Kidney (tissue), 14 donors: ENCODE data around the gene OR6K3. TPM values are rescaled to one million over a fixed set of nuclear protein-coding genes. Genes with fewer than 3 reads are reported as not detected.

Experiments used
- DNase-seq, 5 donors: peaks; one replicate each; pipeline ENCODE4 v3.0.0-alpha.2; 2013 to 2020
- FAIRE-seq: peaks from 2 replicates; lab custom pipeline; 2012; peaks lifted over from hg19 to GRCh38; lab: Jason Lieb, UNC
- H3K27ac ChIP-seq, 2 donors: one replicate each; pipeline ENCODE4 v1.7.0; 2013; ENCODE audit warnings: low read depth in 2 of 2, low read length in 2 of 2, inconsistent platforms in 1 of 2
- H3K27me3 ChIP-seq: one replicate; pipeline ENCODE4 v1.7.1; 2013; ENCODE audit warnings: low read length, inconsistent platforms; ENCODE audit not compliant: control insufficient read depth, insufficient read depth
- H3K36me3 ChIP-seq, 3 donors: one replicate each; pipeline versions ENCODE4 v1.7.0 to v1.7.1; 2013; ENCODE audit warnings: low read length in 3 of 3, control low read depth in 1 of 3, inconsistent platforms in 1 of 3; ENCODE audit not compliant: insufficient read depth in 3 of 3, control insufficient read depth in 2 of 3
- H3K4me1 ChIP-seq, 3 donors: one replicate each; pipeline versions ENCODE4 v1.7.0 to v1.7.1; 2013; ENCODE audit warnings: low read length in 3 of 3, inconsistent platforms in 1 of 3, low read depth in 1 of 3; ENCODE audit not compliant: control insufficient read depth in 2 of 3, insufficient read depth in 2 of 3
- H3K4me3 ChIP-seq, 3 donors: one replicate each; pipeline versions ENCODE4 v1.7.0 to v1.8.1; 2013; ENCODE audit warnings: low read length in 3 of 3, control low read depth in 1 of 3, inconsistent platforms in 1 of 3
- H3K9ac ChIP-seq, 3 donors: one replicate each; pipeline versions ENCODE4 v1.7.0 to v1.7.1; 2013; ENCODE audit warnings: low read length in 3 of 3, control low read depth in 1 of 3, inconsistent platforms in 1 of 3
- H3K9me3 ChIP-seq, 3 donors: one replicate each; pipeline versions ENCODE4 v1.7.0 to v1.7.1; 2013; ENCODE audit warnings: low read length in 3 of 3, control low read depth in 1 of 3, inconsistent platforms in 1 of 3; ENCODE audit not compliant: control insufficient read depth in 2 of 3, insufficient read depth in 1 of 3
- CTCF ChIP-seq: IDR thresholded peaks from 3 replicates; pipeline ENCODE4 v1.5.1; 2012; ENCODE audit warnings: mild to moderate bottlenecking, moderate library complexity, borderline replicate concordance; ENCODE audit not compliant: insufficient read depth; ENCODE audit errors: extremely low read depth
- intact Hi-C: fragments of 100-400 bp; cut with DNase I; formaldehyde crosslinking; loops from one replicate; pipeline ENCODE4 v1.11.1; 2022
- polyA plus RNA-seq: library from polyadenylated mRNA; stranded (reverse); fragments of 350-450 nt; fragmentation: Illumina TruSeq; extraction: RNeasy Lipid Tissue Mini Kit (QIAGEN cat#74804); gene quantifications from one replicate; pipeline ENCODE4 v1.2.3, GENCODE V29; 2014; ENCODE audit warnings: low read depth, low replicate concordance; ENCODE audit not compliant: insufficient read depth
- total RNA-seq: library from RNA; stranded (reverse); fragmentation: NEBNext Ultra II Directional; extraction: Animal tissue kit (Norgen Biotek cat#: 25700); gene quantifications from one replicate; pipeline ENCODE4 v1.2.1, GENCODE V29; 2021
- donor health status: control.
- donor health status: control.
- donor health status: control.
- donor health status: control.
- donor health status: control.
- donor health status: DM: yes; HTN: yes; CAD: no.
- donor health status: Normal renal cell carcinoma (clear cell type).

OR6K3 gene
- total and polyA plus RNA-seq, 2 donors from 2014 or later, result not detected

GRCh38 chr1:158675563-158676323, 44.8 kb downstream of the OR6K3 start:
- Histone ChIP-seq H3K4me1 (no peaks in the 10 kb centered on the region), H3K9ac (no peak overlapping the region), H3K9me3 (no peaks in the 10 kb centered on the region), H3K27ac (no peak overlapping the region), H3K36me3 (no peaks in the 10 kb centered on the region), H3K4me3 (no peak overlapping the region), H3K27me3 (no peaks in the 10 kb centered on the region)
- FAIRE-seq (no peak), DNase-seq (no peak)
- intact Hi-C loops, result no loop called here
- TF ChIP-seq CTCF, result no peak

DNA sequence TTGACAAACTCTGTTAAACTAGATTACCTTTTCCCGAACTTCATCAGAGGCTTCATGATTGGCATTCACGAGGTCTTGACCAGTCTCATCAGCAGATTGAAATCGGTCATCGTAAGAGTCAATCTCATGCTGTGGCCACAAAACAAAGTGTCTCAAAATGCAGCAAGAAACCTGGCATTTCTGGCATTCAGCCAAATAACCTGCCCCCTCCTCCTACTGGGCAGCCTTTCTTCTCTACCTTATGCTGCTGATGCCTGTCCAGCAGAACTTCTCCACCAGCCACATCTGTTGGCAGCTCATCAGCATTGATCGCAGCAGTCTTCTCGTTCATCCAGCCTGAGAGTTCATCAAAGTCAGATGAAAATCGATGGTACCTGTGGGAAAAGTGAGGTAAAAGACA, 46.2 kb downstream of the OR6K3 start:
- Histone ChIP-seq H3K27me3 (no peaks in the 10 kb centered on the region), H3K9ac (no peak overlapping the region), H3K4me1 (no peaks in the 10 kb centered on the region), H3K36me3 (no peaks in the 10 kb centered on the region), H3K4me3 (no peak overlapping the region), H3K9me3 (no peaks in the 10 kb centered on the region), H3K27ac (no peak overlapping the region)
- DNase-seq (no peak), FAIRE-seq (no peak)
- TF ChIP-seq CTCF, result no peak
- intact Hi-C loops, result no loop called here

Other genes starting within 250 kb of the OR6K3 start
- not detected for gene OR10R2, start 248.5 kb downstream of the OR6K3 start, total RNA-seq
- gene OR10R2, start 248.5 kb downstream of the OR6K3 start, polyA plus RNA-seq, result not detected
- gene OR6Y1, start 166.3 kb downstream of the OR6K3 start, total RNA-seq, result not detected
- not detected for gene OR6Y1, start 166.3 kb downstream of the OR6K3 start, polyA plus RNA-seq
- gene OR6P1, start 150.1 kb downstream of the OR6K3 start, total RNA-seq, result not detected
- gene OR6P1, start 150.1 kb downstream of the OR6K3 start, polyA plus RNA-seq, result not detected
- gene OR10X1, start 140.8 kb downstream of the OR6K3 start, total RNA-seq, result not detected
- gene OR10X1, start 140.8 kb downstream of the OR6K3 start, polyA plus RNA-seq, result not detected
- gene OR10Z1, start 115.5 kb downstream of the OR6K3 start, total RNA-seq, result not detected
- gene OR10Z1, start 115.5 kb downstream of the OR6K3 start, polyA plus RNA-seq, result not detected
- 0.28 TPM for gene SPTA1, start 34.0 kb downstream of the OR6K3 start, total RNA-seq
- gene SPTA1, start 34.0 kb downstream of the OR6K3 start, polyA plus RNA-seq, result not detected
- gene OR6K2, start 20.1 kb downstream of the OR6K3 start, total RNA-seq, result not detected
- gene OR6K2, start 20.1 kb downstream of the OR6K3 start, polyA plus RNA-seq, result not detected
- gene OR6K6, start 34.0 kb upstream of the OR6K3 start, total RNA-seq, result not detected
- not detected for gene OR6K6, start 34.0 kb upstream of the OR6K3 start, polyA plus RNA-seq
- not detected for gene OR6N1, start 51.5 kb upstream of the OR6K3 start, total RNA-seq
- not detected for gene OR6N1, start 51.5 kb upstream of the OR6K3 start, polyA plus RNA-seq
- gene OR6N2, start 60.5 kb upstream of the OR6K3 start, total RNA-seq, result not detected
- not detected for gene OR6N2, start 60.5 kb upstream of the OR6K3 start, polyA plus RNA-seq
- 8.3 TPM for gene MNDA, start 110.6 kb upstream of the OR6K3 start, total RNA-seq
- gene MNDA, start 110.6 kb upstream of the OR6K3 start, polyA plus RNA-seq, result 2.6 TPM
- gene PYHIN1, start 210.8 kb upstream of the OR6K3 start, total RNA-seq, result 3.9 TPM
- 0.30 TPM for gene PYHIN1, start 210.8 kb upstream of the OR6K3 start, polyA plus RNA-seq